OCI-LY7 (cell line): ENCODE data around the gene TAF5. TPM values are rescaled to one million over a fixed set of nuclear protein-coding genes. Genes with fewer than 3 reads are reported as not detected.

Experiments
- BruUV-seq: library from RNA; stranded (reverse); fragments of 400-500 nt; replicated peaks from 2 replicates; lab custom pipeline; 2021; lab: Mats Ljungman, UMichigan
- CTCF ChIA-PET: fragments of 300-600 bp; sonication (Branson Sonifier 250); formaldehyde crosslinking; loops from one replicate; lab custom pipeline; 2022; ENCODE audit warnings: antibody characterized with exemption; ENCODE audit not compliant: unreplicated experiment; lab: Charles Lee
- POLR2A ChIA-PET: fragments of 300-600 bp; sonication (Branson Sonifier 250); formaldehyde crosslinking; loops from one replicate; lab custom pipeline; 2022; ENCODE audit warnings: antibody characterized with exemption; lab: Charles Lee
- DNase-seq: peaks from one replicate; pipeline ENCODE4 v3.0.0-alpha.2; 2015; ENCODE audit warnings: low spot score
- H2AFZ ChIP-seq: fragments of 200-600 bp; sonication (generic), shearing (Covaris generic); 2 replicates; pipeline ENCODE4 v1.6.1; 2014; ENCODE audit warnings: mild to moderate bottlenecking, antibody characterized with exemption, low read length, moderate library complexity
- H3K27ac ChIP-seq: fragments of 200-600 bp; sonication (generic); 2 replicates; pipeline ENCODE4 v1.5.1; 2014; ENCODE audit warnings: mixed run types, low read depth, mild to moderate bottlenecking, moderate library complexity, low read length, inconsistent platforms; ENCODE audit not compliant: poor library complexity, severe bottlenecking
- H3K36me3 ChIP-seq: fragments of 200-600 bp; sonication (generic); 2 replicates; pipeline ENCODE4 v1.6.1; 2014; ENCODE audit warnings: mild to moderate bottlenecking, antibody characterized with exemption, low read length, moderate library complexity, mixed read lengths; ENCODE audit not compliant: insufficient read depth
- H3K4me1 ChIP-seq: fragments of 200-600 bp; sonication (generic); 2 replicates; pipeline ENCODE4 v1.5.1; 2014; ENCODE audit warnings: mild to moderate bottlenecking, low read length; ENCODE audit not compliant: insufficient read depth, poor library complexity, severe bottlenecking
- H3K4me2 ChIP-seq: fragments of 200-600 bp; sonication (generic); 2 replicates; pipeline ENCODE4 v1.6.1; 2014; ENCODE audit warnings: mild to moderate bottlenecking, low read length
- H3K4me3 ChIP-seq: fragments of 200-600 bp; sonication (generic); 2 replicates; pipeline ENCODE4 v1.5.1; 2014; ENCODE audit warnings: mild to moderate bottlenecking, low read depth, low read length; ENCODE audit not compliant: poor library complexity, severe bottlenecking
- H3K79me2 ChIP-seq: fragments of 200-600 bp; sonication (generic); 2 replicates; pipeline ENCODE4 v1.6.1; 2016; ENCODE audit warnings: low read depth, mild to moderate bottlenecking, low read length, moderate library complexity, mixed read lengths; ENCODE audit not compliant: insufficient read depth
- H3K9me2 ChIP-seq: fragments of 200-600 bp; sonication (generic); 2 replicates; pipeline ENCODE4 v1.6.1; 2016; ENCODE audit warnings: mild to moderate bottlenecking, low read length, mixed read lengths; ENCODE audit not compliant: insufficient read depth
- H3K9me3 ChIP-seq: fragments of 200-600 bp; sonication (generic); 2 replicates; pipeline ENCODE4 v1.6.1; 2014; ENCODE audit warnings: mild to moderate bottlenecking, mixed run types, low read length, mixed read lengths
- H4K20me1 ChIP-seq: fragments of 200-600 bp; sonication (generic); 2 replicates; pipeline ENCODE4 v1.6.1; 2014; ENCODE audit warnings: mild to moderate bottlenecking, antibody characterized with exemption, low read length, moderate library complexity, mixed read lengths; ENCODE audit not compliant: insufficient read depth
- CTCF ChIP-seq: fragments of 200-600 bp; sonication (generic); conservative IDR thresholded peaks from 2 replicates; pipeline ENCODE4 v1.5.1; 2014; ENCODE audit warnings: mild to moderate bottlenecking, antibody characterized with exemption, low read length, moderate library complexity, mixed read lengths
- EZH2phosphoT487 ChIP-seq: fragments of 200-600 bp; sonication (generic); IDR thresholded peaks from 2 replicates; pipeline ENCODE4 v1.6.1; 2018; ENCODE audit warnings: low read depth, borderline replicate concordance, mild to moderate bottlenecking, mixed run types, antibody characterized with exemption, low read length, moderate library complexity, mixed read lengths
- intact Hi-C: fragments of 100-400 bp; cut with micrococcal nuclease; formaldehyde crosslinking; loops from one replicate; pipeline ENCODE4 v1.10.0; 2022; ENCODE audit not compliant: unreplicated experiment
- total RNA-seq, 2 experiments: library from RNA; depleted of rRNA in 1 of 2; stranded (reverse); fragments of >200 nt in 1 of 2; shearing (Covaris generic) in 1 of 2; gene quantifications; 2 replicates each; pipeline ENCODE4 v1.2.3, GENCODE V29; 2014 to 2022

Gene TAF5
- total RNA-seq, 2 experiments from 2014 or later: 15.9 to 17.8 TPM

- H3K27ac ChIP-seq: no peak overlapping the region
- peaks cover 86% of the 10 kb centered on the region for H3K36me3 ChIP-seq
- H3K9me2 ChIP-seq: no peaks in the 10 kb centered on the region
- H4K20me1 ChIP-seq: no peaks in the 10 kb centered on the region
- TF ChIP-seq EZH2phosphoT487 (no peak), CTCF (no peak)
- DNase-seq: no peak
- H3K4me2 ChIP-seq: no peak overlapping the region
- no peaks in the 10 kb centered on the region for H3K9me3 ChIP-seq
- ChIA-PET POLR2A (interaction anchor here (0.7 kb wide), 2 partner anchors 178 to 942 kb away, joined by 3 read pairs; no protein-coding TSS in a partner anchor), CTCF (no interaction called here)
- no peak overlapping the region for H3K4me3 ChIP-seq
- H3K79me2 ChIP-seq: no peaks in the 10 kb centered on the region
- no TSS peak for BruUV-seq
- H2AFZ ChIP-seq: no peak overlapping the region
- intact Hi-C loops: no loop called here
- H3K4me1 ChIP-seq: no peaks in the 10 kb centered on the region
Observed at GRCh38 chr10:103382769-103383168, 15.0 kb downstream of the TAF5 start.

GRCh38 chr10:103394180-103394579, 26.4 kb downstream of the TAF5 start:
- Histone ChIP-seq H3K36me3 (peaks cover 74% of the 10 kb centered on the region), H3K79me2 (peaks cover 73% of the 10 kb centered on the region), H2AFZ (no peak overlapping the region), H3K27ac (no peak overlapping the region), H3K4me2 (peak overlapping the region; percentile 87), H3K9me3 (no peaks in the 10 kb centered on the region), H3K4me1 (peaks cover 31% of the 10 kb centered on the region), H3K9me2 (no peaks in the 10 kb centered on the region), H3K4me3 (peak overlapping the region; percentile 89), H4K20me1 (peaks cover 11% of the 10 kb centered on the region; the same call in 1 of the 2 replicates)
- POLR2A ChIA-PET: interaction anchor here (0.6 to 1.6 kb wide), 2 partner anchors 10 to 19 kb away, joined by 4 to 5 read pairs; no protein-coding TSS in a partner anchor
- no peak for DNase-seq
- no TSS peak for BruUV-seq
- CTCF ChIA-PET: no interaction called here
- intact Hi-C loops: no loop called here
- TF ChIP-seq CTCF (no peak), EZH2phosphoT487 (no peak)

- ChIA-PET POLR2A (interaction anchor here (0.9 to 1.3 kb wide), 5 partner anchors 9 to 109 kb away, joined by 3 to 5 read pairs (median 3); no protein-coding TSS in a partner anchor), CTCF (no interaction called here)
- Histone ChIP-seq H3K36me3 (peaks cover 74% of the 10 kb centered on the region), H3K4me1 (peaks cover 31% of the 10 kb centered on the region), H3K79me2 (peaks cover 72% of the 10 kb centered on the region), H3K9me2 (no peaks in the 10 kb centered on the region), H3K9me3 (no peaks in the 10 kb centered on the region), H2AFZ (peak overlapping the region; percentile 60; the same call in 1 of the 2 replicates), H3K4me2 (peak overlapping the region; percentile 87), H3K4me3 (peak overlapping the region; percentile 89), H4K20me1 (peaks cover 11% of the 10 kb centered on the region; the same call in 1 of the 2 replicates), H3K27ac (peak overlapping the region; percentile 47)
- DNase-seq: peak; percentile 17
- no peak for TF ChIP-seq CTCF
- TF ChIP-seq EZH2phosphoT487: no peak
- intact Hi-C loops: loop anchor here (1.0 to 2.0 kb wide), 2 partner anchors 27 to 477 kb away; partner anchors contain the start of gene CNNM2
- BruUV-seq: no TSS peak
Observed at GRCh38 chr10:103395754-103396066, 27.9 kb downstream of the TAF5 start.
